Heart left ventricle (tissue), 13 donors: ENCODE data around the gene FZD10.

Source experiments
- POLR2A ChIP-seq, 2 donors: fragments of 450-650 bp; IDR thresholded peaks; one replicate each; pipeline ENCODE4 v1.6.1; 2017; ENCODE audit warnings: antibody characterized with exemption in 2 of 2, mild to moderate bottlenecking in 2 of 2, moderate library complexity in 2 of 2
- TF ChIP-seq, protein P1 (sequence below), 12 donors: fragments of 200-600 bp; sonication (generic) in 4 of 12; IDR thresholded peaks; one replicate each; pipeline versions ENCODE4 v1.5.0 to v1.8.0; 2018 to 2022; ENCODE audit warnings: antibody characterized with exemption in 12 of 12, mild to moderate bottlenecking in 5 of 12
- donor health status: ischemic (EF 13 %, LVEDD 7.1; RV severe dilation, severe dysfunction).
- donor health status: DM: no; HTN: yes; CAD: no.
- donor health status: DM: no; HTN: no; CAD: no.
- donor health status: ischemic (EF 25% LVEDD 6.9; RV normal size, moderate dysfunction).
- donor health status: ischemic (EF 25% LVEDD 5.7; RV mildly dilated, moderate dysfunction).
- donor health status: ischemic (EF 35%, LVEDD 5.7; RV mildly dilated, moderate dysfunction).
- donor health status: nonischemic (EF 11% LVEDD 7.7; RV severe dilation, severe dysfunction).
- donor health status: DM: yes; HTN: yes; CAD: no.
- donor health status: PGD.
- donor health status: ischemic (EF 29% LVEDD 5.4; RV normal size, mild dysfunction).
- donor health status: nonischemic (EF 23%, LVEDD 6.1; RV moderate dilation, normal function).

DNA sequence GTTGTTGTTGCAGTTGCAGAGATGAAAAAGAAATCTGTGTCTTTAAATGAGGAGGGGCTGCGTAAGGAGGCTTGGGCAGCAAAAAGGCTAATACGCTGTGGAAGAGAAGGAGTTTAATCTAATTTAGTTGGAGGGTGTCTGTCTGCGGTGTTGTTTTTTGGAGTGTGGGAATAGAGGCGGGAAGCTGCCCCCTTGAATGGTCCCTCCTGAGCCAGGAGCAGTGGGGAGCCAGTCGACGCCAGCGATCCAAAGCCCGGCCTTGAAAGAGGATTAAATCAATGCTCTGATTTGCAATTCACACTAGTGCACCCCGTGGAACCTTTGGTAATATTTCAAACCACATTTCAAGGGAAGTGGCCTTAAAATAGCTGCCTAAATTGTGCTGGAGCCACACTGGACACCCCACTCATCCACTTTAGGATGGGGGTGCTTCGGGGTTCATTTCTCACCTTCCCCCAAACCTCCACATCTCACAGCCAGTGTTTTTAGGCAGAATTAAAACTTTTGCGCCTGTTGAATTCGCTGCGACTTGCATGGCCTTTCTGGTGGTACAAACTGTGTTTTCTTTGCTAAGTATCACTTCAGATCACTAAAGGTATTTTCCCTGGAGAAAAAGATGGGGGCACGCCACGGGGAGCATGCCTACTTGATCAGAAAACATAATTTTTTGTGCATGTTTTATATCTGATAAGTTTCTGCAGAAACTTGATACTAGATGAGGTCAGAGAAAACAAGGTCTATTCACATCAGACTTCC lies 4.1 kb upstream of the FZD10 start:
- TF ChIP-seq, protein P1, sequence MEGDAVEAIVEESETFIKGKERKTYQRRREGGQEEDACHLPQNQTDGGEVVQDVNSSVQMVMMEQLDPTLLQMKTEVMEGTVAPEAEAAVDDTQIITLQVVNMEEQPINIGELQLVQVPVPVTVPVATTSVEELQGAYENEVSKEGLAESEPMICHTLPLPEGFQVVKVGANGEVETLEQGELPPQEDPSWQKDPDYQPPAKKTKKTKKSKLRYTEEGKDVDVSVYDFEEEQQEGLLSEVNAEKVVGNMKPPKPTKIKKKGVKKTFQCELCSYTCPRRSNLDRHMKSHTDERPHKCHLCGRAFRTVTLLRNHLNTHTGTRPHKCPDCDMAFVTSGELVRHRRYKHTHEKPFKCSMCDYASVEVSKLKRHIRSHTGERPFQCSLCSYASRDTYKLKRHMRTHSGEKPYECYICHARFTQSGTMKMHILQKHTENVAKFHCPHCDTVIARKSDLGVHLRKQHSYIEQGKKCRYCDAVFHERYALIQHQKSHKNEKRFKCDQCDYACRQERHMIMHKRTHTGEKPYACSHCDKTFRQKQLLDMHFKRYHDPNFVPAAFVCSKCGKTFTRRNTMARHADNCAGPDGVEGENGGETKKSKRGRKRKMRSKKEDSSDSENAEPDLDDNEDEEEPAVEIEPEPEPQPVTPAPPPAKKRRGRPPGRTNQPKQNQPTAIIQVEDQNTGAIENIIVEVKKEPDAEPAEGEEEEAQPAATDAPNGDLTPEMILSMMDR (IDR thresholded peaks at IDR 0.05), result no peak
- TF ChIP-seq POLR2A (IDR thresholded peaks at IDR 0.05), result no peak
